Measurements from ENCODE around the gene CKAP2L. TPM values are rescaled to one million over a fixed set of nuclear protein-coding genes. Genes with fewer than 3 reads are reported as not detected.

Gene CKAP2L
- total and polyA plus RNA-seq, 2 experiments from 2014 or later = 16.2 to 30.2 TPM

GRCh38 chr2:112805542-112805941, 41.1 kb upstream of the CKAP2L start:
- peaks cover 3% of the 10 kb centered on the region; the same call in 1 of the 2 replicates for H3K9me2 ChIP-seq (ENCODE audit: insufficient read depth)
- Mint-ChIP-seq H3K27ac (no peak overlapping the region), H3K9me3 (no peaks in the 10 kb centered on the region; the same call in 2 of the 3 replicates), H3K4me1 (peaks cover 3% of the 10 kb centered on the region; the same call in 2 of the 3 replicates), H3K27me3 (ENCODE audit: insufficient read depth, low read depth, poor library complexity) (peaks cover 1% of the 10 kb centered on the region), H3K4me3 (no peak overlapping the region), H3K36me3 (ENCODE audit: low read depth) (no peaks in the 10 kb centered on the region)
- DNase-seq (ENCODE audit: low spot score) = no peak
- no peak overlapping the region for H3K4me3 ChIP-seq
- no peaks in the 10 kb centered on the region for H4K20me1 ChIP-seq (replicated peaks; ENCODE audit: insufficient read depth)
- no peak for ATAC-seq
- H3K36me3 ChIP-seq (ENCODE audit: insufficient read depth) = no peaks in the 10 kb centered on the region
- no peaks in the 10 kb centered on the region for H3K27me3 ChIP-seq (ENCODE audit: insufficient read depth)
- H3K4me2 ChIP-seq = no peak overlapping the region
- H3F3A ChIP-seq (replicated peaks; ENCODE audit: low read depth) = no peaks in the 10 kb centered on the region
- H3K4me1 ChIP-seq (ENCODE audit: insufficient read depth) = peaks cover 4% of the 10 kb centered on the region; the same call in 1 of the 2 replicates
- H3K79me2 ChIP-seq (replicated peaks; ENCODE audit: insufficient read depth) = no peaks in the 10 kb centered on the region
- TF ChIP-seq EZH2 (IDR thresholded peaks at IDR 0.05; ENCODE audit: low read depth, unreplicated experiment) (no peak), REST (IDR thresholded peaks at IDR 0.05; ENCODE audit: unreplicated experiment) (no peak), EZH2phosphoT487 (IDR thresholded peaks at IDR 0.05; ENCODE audit: unreplicated experiment) (no peak), POLR2AphosphoS5 (IDR thresholded peaks at IDR 0.05; ENCODE audit: low read depth) (no peak)
- H3K27ac ChIP-seq (ENCODE audit: low read depth) = no peak overlapping the region
- peak overlapping the region; percentile 90; the same call in 1 of the 2 replicates for H2AFZ ChIP-seq

- H4K20me1 ChIP-seq (replicated peaks; ENCODE audit: insufficient read depth) = no peaks in the 10 kb centered on the region
- no peak overlapping the region for H3K4me3 Mint-ChIP-seq
- DNase-seq (ENCODE audit: low spot score) (no peak), ATAC-seq (no peak)
- peaks cover 4% of the 10 kb centered on the region for H3K4me1 Mint-ChIP-seq
- H3K9me3 Mint-ChIP-seq = no peaks in the 10 kb centered on the region; the same call in 2 of the 3 replicates
- H3K4me1 ChIP-seq (ENCODE audit: insufficient read depth) = peaks cover 4% of the 10 kb centered on the region; the same call in 1 of the 2 replicates
- H3K36me3 ChIP-seq (ENCODE audit: insufficient read depth) = no peaks in the 10 kb centered on the region
- H3K4me2 ChIP-seq = no peak overlapping the region
- H3K9me2 ChIP-seq (ENCODE audit: insufficient read depth) = peaks cover 3% of the 10 kb centered on the region; the same call in 1 of the 2 replicates
- no peaks in the 10 kb centered on the region for H3F3A ChIP-seq (replicated peaks; ENCODE audit: low read depth)
- H3K27ac Mint-ChIP-seq = no peak overlapping the region
- H3K4me3 ChIP-seq = no peak overlapping the region
- no peak overlapping the region for H2AFZ ChIP-seq
- no peaks in the 10 kb centered on the region for H3K79me2 ChIP-seq (replicated peaks; ENCODE audit: insufficient read depth)
- H3K27me3 Mint-ChIP-seq (ENCODE audit: insufficient read depth, low read depth, poor library complexity) = peaks cover 1% of the 10 kb centered on the region
- no peak overlapping the region for H3K27ac ChIP-seq (ENCODE audit: low read depth)
- no peaks in the 10 kb centered on the region for H3K36me3 Mint-ChIP-seq (ENCODE audit: low read depth)
- H3K27me3 ChIP-seq (ENCODE audit: insufficient read depth) = no peaks in the 10 kb centered on the region
- TF ChIP-seq, protein P1, sequence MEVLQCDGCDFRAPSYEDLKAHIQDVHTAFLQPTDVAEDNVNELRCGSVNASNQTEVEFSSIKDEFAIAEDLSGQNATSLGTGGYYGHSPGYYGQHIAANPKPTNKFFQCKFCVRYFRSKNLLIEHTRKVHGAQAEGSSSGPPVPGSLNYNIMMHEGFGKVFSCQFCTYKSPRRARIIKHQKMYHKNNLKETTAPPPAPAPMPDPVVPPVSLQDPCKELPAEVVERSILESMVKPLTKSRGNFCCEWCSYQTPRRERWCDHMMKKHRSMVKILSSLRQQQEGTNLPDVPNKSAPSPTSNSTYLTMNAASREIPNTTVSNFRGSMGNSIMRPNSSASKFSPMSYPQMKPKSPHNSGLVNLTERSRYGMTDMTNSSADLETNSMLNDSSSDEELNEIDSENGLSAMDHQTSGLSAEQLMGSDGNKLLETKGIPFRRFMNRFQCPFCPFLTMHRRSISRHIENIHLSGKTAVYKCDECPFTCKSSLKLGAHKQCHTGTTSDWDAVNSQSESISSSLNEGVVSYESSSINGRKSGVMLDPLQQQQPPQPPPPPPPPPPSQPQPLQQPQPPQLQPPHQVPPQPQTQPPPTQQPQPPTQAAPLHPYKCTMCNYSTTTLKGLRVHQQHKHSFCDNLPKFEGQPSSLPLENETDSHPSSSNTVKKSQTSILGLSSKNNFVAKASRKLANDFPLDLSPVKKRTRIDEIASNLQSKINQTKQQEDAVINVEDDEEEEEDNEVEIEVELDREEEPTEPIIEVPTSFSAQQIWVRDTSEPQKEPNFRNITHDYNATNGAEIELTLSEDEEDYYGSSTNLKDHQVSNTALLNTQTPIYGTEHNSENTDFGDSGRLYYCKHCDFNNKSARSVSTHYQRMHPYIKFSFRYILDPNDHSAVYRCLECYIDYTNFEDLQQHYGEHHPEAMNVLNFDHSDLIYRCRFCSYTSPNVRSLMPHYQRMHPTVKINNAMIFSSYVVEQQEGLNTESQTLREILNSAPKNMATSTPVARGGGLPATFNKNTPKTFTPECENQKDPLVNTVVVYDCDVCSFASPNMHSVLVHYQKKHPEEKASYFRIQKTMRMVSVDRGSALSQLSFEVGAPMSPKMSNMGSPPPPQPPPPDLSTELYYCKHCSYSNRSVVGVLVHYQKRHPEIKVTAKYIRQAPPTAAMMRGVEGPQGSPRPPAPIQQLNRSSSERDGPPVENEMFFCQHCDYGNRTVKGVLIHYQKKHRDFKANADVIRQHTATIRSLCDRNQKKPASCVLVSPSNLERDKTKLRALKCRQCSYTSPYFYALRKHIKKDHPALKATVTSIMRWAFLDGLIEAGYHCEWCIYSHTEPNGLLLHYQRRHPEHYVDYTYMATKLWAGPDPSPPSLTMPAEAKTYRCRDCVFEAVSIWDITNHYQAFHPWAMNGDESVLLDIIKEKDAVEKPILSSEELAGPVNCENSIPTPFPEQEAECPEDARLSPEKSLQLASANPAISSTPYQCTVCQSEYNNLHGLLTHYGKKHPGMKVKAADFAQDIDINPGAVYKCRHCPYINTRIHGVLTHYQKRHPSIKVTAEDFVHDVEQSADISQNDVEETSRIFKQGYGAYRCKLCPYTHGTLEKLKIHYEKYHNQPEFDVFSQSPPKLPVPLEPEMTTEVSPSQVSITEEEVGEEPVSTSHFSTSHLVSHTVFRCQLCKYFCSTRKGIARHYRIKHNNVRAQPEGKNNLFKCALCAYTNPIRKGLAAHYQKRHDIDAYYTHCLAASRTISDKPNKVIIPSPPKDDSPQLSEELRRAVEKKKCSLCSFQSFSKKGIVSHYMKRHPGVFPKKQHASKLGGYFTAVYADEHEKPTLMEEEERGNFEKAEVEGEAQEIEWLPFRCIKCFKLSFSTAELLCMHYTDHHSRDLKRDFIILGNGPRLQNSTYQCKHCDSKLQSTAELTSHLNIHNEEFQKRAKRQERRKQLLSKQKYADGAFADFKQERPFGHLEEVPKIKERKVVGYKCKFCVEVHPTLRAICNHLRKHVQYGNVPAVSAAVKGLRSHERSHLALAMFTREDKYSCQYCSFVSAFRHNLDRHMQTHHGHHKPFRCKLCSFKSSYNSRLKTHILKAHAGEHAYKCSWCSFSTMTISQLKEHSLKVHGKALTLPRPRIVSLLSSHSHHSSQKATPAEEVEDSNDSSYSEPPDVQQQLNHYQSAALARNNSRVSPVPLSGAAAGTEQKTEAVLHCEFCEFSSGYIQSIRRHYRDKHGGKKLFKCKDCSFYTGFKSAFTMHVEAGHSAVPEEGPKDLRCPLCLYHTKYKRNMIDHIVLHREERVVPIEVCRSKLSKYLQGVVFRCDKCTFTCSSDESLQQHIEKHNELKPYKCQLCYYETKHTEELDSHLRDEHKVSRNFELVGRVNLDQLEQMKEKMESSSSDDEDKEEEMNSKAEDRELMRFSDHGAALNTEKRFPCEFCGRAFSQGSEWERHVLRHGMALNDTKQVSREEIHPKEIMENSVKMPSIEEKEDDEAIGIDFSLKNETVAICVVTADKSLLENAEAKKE (CRISPR knock-in tag; IDR thresholded peaks at IDR 0.05) = no peak
- TF ChIP-seq EZH2 (IDR thresholded peaks at IDR 0.05; ENCODE audit: low read depth, unreplicated experiment) (no peak), CTCF (conservative IDR thresholded peaks at IDR 0.05; ENCODE audit: low read depth in 2 of 2) (no peak), ZNF114 (CRISPR knock-in tag; IDR thresholded peaks at IDR 0.05) (no peak), JUNB (IDR thresholded peaks at IDR 0.05; ENCODE audit: unreplicated experiment) (no peak)
Measured at GRCh38 chr2:112803691-112804521, 39.5 kb upstream of the CKAP2L start.

Data from GM23338 (cell line).